HG02642 (cell line): Measurements from ENCODE around the gene CERKL.
"Not testable (repeated sequence)": the region's sequence is repeated elsewhere in the genome, so short reads cannot be mapped to it uniquely, and the experiment has no call there.

Source experiments
- ATAC-seq: cut with Tn5 transposase; IDR thresholded peaks from one replicate; pipeline ENCODE4 v1.9.1; 2021; ENCODE audit warnings: mild to moderate bottlenecking; ENCODE audit not compliant: unreplicated experiment, poor library complexity

The CERKL gene, protein sequence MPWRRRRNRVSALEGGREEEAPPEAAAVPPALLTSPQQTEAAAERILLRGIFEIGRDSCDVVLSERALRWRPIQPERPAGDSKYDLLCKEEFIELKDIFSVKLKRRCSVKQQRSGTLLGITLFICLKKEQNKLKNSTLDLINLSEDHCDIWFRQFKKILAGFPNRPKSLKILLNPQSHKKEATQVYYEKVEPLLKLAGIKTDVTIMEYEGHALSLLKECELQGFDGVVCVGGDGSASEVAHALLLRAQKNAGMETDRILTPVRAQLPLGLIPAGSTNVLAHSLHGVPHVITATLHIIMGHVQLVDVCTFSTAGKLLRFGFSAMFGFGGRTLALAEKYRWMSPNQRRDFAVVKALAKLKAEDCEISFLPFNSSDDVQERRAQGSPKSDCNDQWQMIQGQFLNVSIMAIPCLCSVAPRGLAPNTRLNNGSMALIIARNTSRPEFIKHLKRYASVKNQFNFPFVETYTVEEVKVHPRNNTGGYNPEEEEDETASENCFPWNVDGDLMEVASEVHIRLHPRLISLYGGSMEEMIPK

DNA sequence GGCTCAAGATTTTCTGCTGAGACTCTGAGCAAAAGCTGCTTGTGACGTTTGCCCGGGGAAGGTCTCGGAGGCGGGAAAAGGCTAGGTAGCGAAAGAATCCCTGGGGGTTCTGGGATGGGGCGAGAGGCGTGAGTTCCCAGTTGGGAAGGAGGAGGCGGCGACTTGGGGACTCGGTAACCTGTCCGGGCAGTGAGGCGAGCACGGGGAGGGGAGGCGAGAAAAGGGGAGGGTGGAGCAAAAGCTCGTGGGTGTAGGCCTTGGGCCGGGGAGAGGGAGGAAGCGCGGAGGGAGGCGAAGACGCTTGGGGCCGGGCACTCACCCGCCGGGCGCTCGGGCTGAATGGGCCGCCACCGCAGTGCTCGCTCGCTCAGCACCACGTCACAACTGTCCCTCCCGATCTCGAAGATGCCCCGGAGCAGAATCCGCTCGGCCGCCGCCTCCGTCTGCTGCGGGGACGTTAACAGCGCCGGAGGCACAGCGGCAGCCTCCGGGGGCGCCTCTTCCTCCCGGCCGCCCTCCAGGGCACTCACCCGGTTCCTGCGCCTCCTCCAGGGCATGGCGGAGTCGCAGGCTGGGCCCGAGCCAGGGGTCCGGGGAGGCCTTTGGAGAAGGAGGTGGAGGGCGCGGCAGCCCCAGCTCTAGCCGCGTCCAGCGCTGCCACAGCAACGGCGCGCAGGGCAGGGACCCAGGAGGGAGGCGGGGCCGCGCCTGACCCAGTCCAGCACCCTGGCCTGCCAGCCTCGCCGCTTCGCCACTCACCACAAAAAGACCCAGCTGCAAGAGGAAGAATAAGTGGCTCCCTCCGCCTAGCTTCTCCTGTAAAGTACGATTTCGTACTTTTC is at the start of gene CERKL:
Gene CERKL, minus strand, starts transcription at position 656 of the 842 bp plus-strand sequence. Its CDS starts 99 bp downstream, at position 557.
- ATAC-seq = peak; percentile 95

DNA sequence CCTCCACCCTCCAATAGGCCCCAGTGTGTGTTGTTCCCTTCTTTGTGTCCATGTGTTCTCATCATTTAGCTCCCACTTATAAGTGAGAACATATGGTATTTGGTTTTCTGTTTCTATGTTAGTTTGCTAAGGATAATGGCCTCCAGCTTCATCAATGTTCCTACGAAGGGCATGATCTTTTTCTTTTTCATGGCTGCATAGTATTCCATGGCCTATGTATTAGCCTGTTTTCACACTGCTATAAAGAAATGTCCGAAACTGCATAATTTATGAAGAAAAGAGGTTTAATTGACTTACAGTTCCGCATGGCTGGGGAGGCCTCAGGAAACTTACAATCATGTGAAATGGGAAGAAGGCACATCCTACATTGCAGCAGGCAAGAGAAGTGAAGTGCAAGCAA is 45.6 kb upstream of the CERKL start:
- ATAC-seq = not testable (repeated sequence)

- ATAC-seq = no peak
These were observed 41.3 kb upstream of the CERKL start for GRCh38 chr2:181698223-181698622.

DNA sequence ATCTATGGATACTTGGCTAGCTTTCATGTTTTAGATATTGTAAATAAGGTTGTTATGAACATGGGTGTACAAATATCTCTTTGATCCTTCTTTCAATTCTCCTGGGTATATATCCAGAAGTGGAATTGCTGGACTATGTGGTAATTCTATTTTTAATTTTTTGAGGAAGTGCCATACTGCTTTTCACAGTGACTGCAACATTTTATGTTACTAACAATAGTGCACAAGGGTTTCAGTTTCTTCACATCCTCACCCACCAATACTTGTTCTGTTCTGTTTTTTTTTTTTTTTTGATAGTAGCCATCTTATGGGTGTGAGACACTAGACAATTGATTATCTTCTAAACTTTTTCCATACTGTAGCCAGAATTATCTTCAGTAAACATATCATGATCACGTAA is 40.7 kb upstream of the CERKL start:
- no peak for ATAC-seq

DNA sequence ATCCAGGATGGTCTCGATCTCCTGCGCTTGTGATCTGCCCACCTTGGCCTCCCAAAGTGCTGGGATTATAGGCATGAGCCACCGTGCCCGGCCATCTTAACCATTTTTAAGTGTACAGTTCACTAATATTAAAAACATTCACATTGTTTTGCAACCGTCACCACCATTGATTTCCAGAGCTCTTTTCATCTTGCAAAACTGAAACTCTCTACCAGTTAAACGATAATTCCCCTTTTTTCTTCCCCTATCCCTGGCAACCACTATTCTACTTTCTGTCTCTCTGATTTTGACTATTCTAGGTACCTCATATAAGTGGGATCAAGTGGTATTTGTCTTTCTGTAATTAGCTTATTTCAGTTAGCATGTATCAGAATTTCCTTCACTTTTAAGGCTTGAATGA is 40.2 kb upstream of the CERKL start:
- no peak for ATAC-seq

DNA sequence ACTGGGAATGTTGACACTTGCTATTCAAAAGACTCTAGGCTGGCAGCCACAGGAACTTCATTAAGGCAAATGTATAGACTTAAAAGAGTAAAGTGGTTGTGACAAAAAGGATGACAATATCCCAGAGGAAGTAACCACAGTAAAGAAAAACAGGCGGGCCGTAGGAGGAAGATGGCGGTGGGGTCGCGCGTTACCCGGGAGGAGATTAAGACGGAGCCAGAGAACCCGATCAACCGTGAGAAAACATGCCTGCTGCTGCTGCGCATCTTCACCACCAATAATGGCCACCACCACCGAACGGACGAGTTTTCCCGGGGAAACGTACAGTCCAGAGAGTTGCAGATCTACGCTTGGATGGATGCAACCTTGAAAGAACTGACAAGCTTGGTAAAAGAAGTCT is 37.4 kb upstream of the CERKL start:
- no peak for ATAC-seq

- ATAC-seq = no peak
These were observed 34.0 kb upstream of the CERKL start for GRCh38 chr2:181690860-181691259.

- no peak for ATAC-seq
These were observed 29.8 kb upstream of the CERKL start for GRCh38 chr2:181686576-181687185.

GRCh38 chr2:181685150-181685688 is 28.3 kb upstream of the CERKL start:
- ATAC-seq = no peak

GRCh38 chr2:181684454-181685149 is 27.7 kb upstream of the CERKL start:
- no peak for ATAC-seq

GRCh38 chr2:181683518-181684453 is 26.9 kb upstream of the CERKL start:
- ATAC-seq = no peak

GRCh38 chr2:181682795-181683517 is 26.1 kb upstream of the CERKL start:
- ATAC-seq = no peak

GRCh38 chr2:181682026-181682789 is 25.3 kb upstream of the CERKL start:
- ATAC-seq = no peak

GRCh38 chr2:181680937-181681811 is 24.3 kb upstream of the CERKL start:
- ATAC-seq = no peak

GRCh38 chr2:181680055-181680936 is 23.4 kb upstream of the CERKL start, which contains the start of gene NEUROD1:
NEUROD1 (minus strand) TSS chr2:181680517; CDS start chr2:181678860, 1,657 bp downstream.
- ATAC-seq = no peak
